LNCaP clone FGC (cell line): ENCODE results near the gene CENPP.

Experiments
- DNase-seq: peaks from one replicate; pipeline ENCODE4 v3.0.0-alpha.2; 2011; ENCODE audit warnings: low read depth
- H3K4me3 ChIP-seq: 2 replicates; pipeline ENCODE4 v1.5.1; 2011; ENCODE audit warnings: mild to moderate bottlenecking, low read depth, low read length, control low read depth
- TF ChIP-seq, protein P1 (sequence below): IDR thresholded peaks from 2 replicates; pipeline ENCODE4 v1.5.1; 2012; ENCODE audit warnings: mild to moderate bottlenecking; ENCODE audit not compliant: control insufficient read depth, insufficient read depth; ENCODE audit errors: extremely low read depth

CENPP gene

DNA sequence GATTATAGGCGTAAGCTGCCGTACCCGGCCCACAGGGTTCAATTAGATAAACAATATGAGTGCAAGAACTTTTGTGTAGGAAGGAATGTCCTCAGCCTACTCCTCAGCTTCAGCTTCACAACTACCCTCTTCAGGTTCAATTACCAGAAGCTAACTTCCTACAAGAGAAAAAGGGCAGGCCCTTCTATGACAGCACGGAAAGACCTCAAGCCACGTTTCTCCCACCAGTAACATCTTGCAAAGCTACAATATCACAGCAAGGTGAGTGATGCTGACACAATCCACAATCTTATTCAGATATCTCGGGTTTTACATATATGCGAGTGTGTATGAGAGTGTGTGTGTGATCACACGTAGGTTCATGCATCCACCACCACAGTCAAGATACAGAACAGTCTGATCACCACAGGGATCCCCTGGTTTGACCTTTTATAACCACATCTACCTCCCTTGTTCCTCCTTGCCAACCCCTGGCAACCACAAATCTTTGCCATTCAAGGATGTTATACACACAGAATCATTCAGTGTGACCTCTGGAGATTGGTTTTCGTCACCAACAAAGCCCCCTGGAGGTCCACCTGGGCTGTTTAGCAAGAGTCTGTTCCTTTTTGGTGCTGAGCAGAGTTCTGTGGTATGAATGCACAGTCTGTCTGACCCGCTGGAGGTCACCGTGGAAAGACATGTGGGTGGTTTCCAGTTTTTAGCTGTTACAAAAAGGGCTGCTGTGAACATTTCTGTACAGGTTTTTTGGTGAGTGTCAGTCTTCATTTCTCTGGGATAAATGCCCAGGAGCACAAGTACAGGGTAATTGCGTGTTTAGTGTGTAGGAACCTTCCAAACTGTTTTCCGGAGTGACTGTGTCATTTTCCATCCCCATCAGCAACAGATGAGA is 305.9 kb downstream of the CENPP start:
- no peak for DNase-seq
- TF ChIP-seq, protein P1, sequence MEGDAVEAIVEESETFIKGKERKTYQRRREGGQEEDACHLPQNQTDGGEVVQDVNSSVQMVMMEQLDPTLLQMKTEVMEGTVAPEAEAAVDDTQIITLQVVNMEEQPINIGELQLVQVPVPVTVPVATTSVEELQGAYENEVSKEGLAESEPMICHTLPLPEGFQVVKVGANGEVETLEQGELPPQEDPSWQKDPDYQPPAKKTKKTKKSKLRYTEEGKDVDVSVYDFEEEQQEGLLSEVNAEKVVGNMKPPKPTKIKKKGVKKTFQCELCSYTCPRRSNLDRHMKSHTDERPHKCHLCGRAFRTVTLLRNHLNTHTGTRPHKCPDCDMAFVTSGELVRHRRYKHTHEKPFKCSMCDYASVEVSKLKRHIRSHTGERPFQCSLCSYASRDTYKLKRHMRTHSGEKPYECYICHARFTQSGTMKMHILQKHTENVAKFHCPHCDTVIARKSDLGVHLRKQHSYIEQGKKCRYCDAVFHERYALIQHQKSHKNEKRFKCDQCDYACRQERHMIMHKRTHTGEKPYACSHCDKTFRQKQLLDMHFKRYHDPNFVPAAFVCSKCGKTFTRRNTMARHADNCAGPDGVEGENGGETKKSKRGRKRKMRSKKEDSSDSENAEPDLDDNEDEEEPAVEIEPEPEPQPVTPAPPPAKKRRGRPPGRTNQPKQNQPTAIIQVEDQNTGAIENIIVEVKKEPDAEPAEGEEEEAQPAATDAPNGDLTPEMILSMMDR, result no peak
- no peak overlapping the region for H3K4me3 ChIP-seq

DNA sequence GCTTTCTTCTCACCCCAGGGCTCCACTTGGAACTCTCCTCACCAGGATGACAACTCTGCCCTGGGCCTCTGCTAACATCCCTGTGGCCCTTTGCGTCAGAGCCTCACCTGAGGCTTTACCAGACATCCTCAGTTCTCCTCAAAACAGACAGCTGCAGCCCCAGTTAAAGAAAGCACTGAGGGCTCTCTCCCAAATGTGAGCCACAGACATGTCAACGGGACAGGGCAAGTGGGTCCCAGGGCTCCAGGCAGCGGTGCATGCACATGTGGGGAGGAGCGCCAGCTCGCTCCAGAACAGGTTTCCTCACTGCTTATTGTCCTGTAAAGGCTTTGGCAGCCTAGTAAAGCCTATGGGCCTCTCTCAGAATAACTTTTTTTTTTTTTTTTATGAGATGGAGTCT is 306.9 kb downstream of the CENPP start:
- no peak overlapping the region for H3K4me3 ChIP-seq
- DNase-seq, result no peak
- TF ChIP-seq, protein P1, result no peak

DNA sequence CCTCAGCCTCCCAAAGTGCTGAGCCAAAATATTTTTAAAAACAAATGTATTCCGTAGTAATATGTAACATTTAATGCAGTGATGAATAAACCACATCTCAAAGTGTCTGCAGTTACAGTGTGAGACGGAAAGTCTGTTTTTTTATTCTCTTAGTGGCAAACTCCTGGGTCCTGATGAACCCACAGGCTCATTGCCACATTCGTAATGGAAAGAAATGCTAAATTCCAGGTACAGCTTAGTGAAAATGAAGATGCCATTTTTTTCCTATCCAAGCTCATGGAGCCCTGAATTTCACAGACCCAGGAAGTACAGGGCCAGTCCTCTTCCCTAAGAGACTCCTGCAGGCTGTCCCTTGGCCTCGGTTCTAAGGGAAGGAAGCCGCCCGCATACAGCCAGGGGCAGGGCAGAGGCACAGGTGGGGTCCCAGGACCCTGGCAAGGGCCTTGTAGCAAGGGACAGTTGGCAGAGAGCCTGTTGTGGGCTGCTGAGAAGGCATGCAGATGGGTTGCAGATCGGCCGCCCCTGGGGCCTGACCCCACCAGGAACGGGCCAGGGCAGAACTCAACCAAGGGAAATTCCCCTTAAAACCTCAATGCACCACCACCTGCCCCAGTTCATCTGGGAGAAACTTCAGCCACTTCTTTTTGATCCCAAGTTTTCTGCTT is 308.0 kb downstream of the CENPP start:
- no peak for DNase-seq
- no peak overlapping the region for H3K4me3 ChIP-seq
- TF ChIP-seq, protein P1, result no peak

DNA sequence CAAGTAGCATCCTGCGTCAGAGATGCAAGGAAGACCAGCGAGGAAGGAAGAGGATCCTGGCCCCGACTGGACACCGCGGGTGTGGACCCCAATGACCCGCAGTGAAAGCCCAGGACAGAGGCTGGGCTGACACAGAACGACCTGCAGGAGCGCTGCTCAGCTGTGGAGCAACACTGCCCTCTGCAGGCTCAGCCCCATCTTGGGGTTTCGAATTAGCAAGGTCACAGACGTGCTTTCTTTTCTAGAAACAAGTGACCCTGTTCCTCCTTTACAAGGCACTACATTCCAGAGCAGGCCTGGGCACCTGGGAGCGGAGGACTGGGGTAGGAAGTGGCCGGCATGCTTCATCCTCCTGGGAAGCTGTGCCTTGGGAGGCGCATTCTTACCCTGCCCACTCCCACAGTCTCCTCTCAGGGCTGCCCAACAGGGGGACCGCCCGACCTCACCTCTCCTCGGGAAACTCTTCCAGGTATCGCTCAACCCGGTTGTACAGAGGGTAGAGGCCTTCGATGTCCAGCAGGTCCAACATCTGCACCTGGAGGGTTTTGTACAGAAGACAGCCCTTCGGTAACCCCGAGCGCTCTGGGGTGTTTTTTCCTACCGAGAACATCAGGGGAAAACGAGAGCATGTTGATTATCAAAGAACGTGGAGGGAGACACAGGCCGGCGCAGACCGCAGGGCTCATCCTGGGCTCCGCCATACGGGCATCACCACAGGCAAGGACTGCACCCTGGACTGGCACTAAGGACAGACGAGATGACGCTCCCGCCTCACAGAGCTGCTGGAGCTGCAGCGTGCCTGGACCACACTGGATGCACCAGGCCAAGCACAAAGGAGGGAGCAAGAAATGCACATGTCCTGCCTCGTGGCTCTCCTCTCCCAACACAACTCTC is 309.2 kb downstream of the CENPP start:
- TF ChIP-seq, protein P1, result peak; percentile 97
- H3K4me3 ChIP-seq, result no peak overlapping the region
- DNase-seq, result peak; percentile 19

DNA sequence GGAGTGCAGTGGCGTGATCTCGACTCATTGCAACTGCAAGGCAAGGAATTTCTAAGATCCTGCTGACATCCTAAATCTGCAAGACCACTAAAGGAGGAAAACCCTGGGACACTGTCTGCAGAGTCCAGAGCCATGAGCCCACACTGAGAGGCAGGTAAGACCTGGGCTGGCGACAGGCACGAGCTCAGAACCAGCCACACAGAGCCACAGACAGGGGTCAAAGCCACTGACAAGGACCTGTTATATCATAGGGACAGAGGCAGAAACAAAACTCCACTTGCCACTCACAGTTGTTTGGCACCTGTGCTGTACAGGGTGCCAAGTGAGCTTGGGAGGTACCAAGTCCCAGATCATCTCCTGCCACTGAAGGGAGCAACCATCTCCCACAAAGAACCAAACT is 310.0 kb downstream of the CENPP start:
- DNase-seq, result no peak
- H3K4me3 ChIP-seq, result no peak overlapping the region
- TF ChIP-seq, protein P1, result no peak

DNA sequence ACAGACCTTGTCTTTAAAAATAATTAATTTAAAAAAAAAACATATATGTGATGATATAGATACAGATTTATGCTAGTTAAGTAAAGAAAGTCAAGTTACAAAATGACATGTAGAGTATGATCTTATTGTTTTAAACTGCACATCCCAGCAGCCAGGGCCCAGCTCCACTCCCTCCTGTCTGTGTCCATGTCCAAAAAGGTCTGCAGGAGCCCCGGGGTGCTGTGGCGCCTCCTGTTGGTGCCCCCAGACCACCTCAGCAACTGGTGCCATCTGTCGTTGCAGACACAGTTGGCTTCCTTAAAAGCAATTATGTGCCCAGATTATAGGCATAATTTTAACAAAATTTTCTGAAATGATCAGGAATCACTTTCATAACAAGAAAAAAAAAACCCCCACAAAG is 310.9 kb downstream of the CENPP start:
- DNase-seq, result no peak
- TF ChIP-seq, protein P1, result no peak
- H3K4me3 ChIP-seq, result no peak overlapping the region
